Tibial artery (tissue), 4 donors: Measurements from ENCODE around the gene SH3GL3.

Source experiments
- DNase-seq, 2 donors: peaks; one replicate each; pipeline ENCODE4 v3.0.0-alpha.2; 2019
- H3K27ac ChIP-seq, 2 donors: fragments of 200-600 bp; sonication (generic) in 1 of 2; 1 replicate in 1 of 2; 2 replicates in 1 of 2; pipeline ENCODE4 v1.5.1; 2018 to 2019; ENCODE audit warnings: mild to moderate bottlenecking in 1 of 2
- H3K27me3 ChIP-seq, 2 donors: fragments of 200-600 bp; sonication (generic) in 1 of 2; one replicate each; pipeline versions ENCODE4 v1.5.1 to v1.6.0; 2016 to 2019
- H3K36me3 ChIP-seq, 3 donors: fragments of 200-600 bp; sonication (generic) in 2 of 3; one replicate each; pipeline ENCODE4 v1.5.1; 2016 to 2019; ENCODE audit warnings: mild to moderate bottlenecking in 2 of 3
- H3K4me1 ChIP-seq, 4 donors: fragments of 200-600 bp; sonication (generic) in 2 of 4; 1 replicate in 3 of 4; 2 replicates in 1 of 4; pipeline ENCODE4 v1.5.1; 2016 to 2019
- H3K4me3 ChIP-seq, 2 donors: fragments of 200-600 bp; sonication (generic) in 1 of 2; 1 replicate in 1 of 2; 2 replicates in 1 of 2; pipeline ENCODE4 v1.5.1; 2018 to 2019; ENCODE audit warnings: mild to moderate bottlenecking in 2 of 2
- H3K9me3 ChIP-seq, 3 donors: fragments of 200-600 bp; sonication (generic) in 1 of 3; one replicate each; pipeline ENCODE4 v1.5.1; 2016 to 2019
- CTCF ChIP-seq, 2 experiments: fragments of 200-600 bp in 1 of 2; fragments of 450-650 bp in 1 of 2; IDR thresholded peaks; one replicate each; pipeline ENCODE4 v1.5.1; 2017 to 2019; ENCODE audit warnings: antibody characterized with exemption in 2 of 2, mild to moderate bottlenecking in 1 of 2, moderate library complexity in 1 of 2
- intact Hi-C: fragments of 100-400 bp; cut with DNase I; formaldehyde crosslinking; loops from one replicate; pipeline ENCODE4 v1.15.0; 2023; ENCODE audit warnings: low total_unique reads

SH3GL3 gene

GRCh38 chr15:83559310-83559966 lies 112.3 kb downstream of the SH3GL3 start:
- H3K4me1 ChIP-seq: no peaks in the 10 kb centered on the region
- peak; percentile 73 to 75 for TF ChIP-seq CTCF (IDR thresholded peaks at IDR 0.05)
- H3K27me3 ChIP-seq: no peaks in the 10 kb centered on the region
- no peak overlapping the region for H3K27ac ChIP-seq
- no peaks in the 10 kb centered on the region for H3K36me3 ChIP-seq
- H3K9me3 ChIP-seq: no peaks in the 10 kb centered on the region
- DNase-seq: peak in 1 of 2 donors; percentile 41
- no peak overlapping the region for H3K4me3 ChIP-seq
- intact Hi-C loops: loop anchor here (2.0 kb wide), 1 partner anchor 115 kb away; no protein-coding TSS in a partner anchor

GRCh38 chr15:83561661-83562060 lies 114.5 kb downstream of the SH3GL3 start:
- DNase-seq: no peak
- H3K27ac ChIP-seq: no peak overlapping the region
- intact Hi-C loops: no loop called here

GRCh38 chr15:83565138-83565537 lies 118.0 kb downstream of the SH3GL3 start:
- intact Hi-C loops: loop anchor here (5.0 kb wide), 1 partner anchor 182 kb away; no protein-coding TSS in a partner anchor
- no peak overlapping the region for H3K27ac ChIP-seq
- no peak for TF ChIP-seq CTCF (IDR thresholded peaks at IDR 0.05)
- H3K27me3 ChIP-seq: no peaks in the 10 kb centered on the region
- no peaks in the 10 kb centered on the region for H3K9me3 ChIP-seq
- DNase-seq: no peak
- H3K36me3 ChIP-seq: no peaks in the 10 kb centered on the region
- H3K4me1 ChIP-seq: no peaks in the 10 kb centered on the region
- no peak overlapping the region for H3K4me3 ChIP-seq

More at GRCh38 chr15:83561661-83562060, 114.5 kb downstream of the SH3GL3 start:
- no peaks in the 10 kb centered on the region for H3K27me3 ChIP-seq
- no peak overlapping the region for H3K4me3 ChIP-seq
- no peaks in the 10 kb centered on the region for H3K4me1 ChIP-seq
- TF ChIP-seq CTCF (IDR thresholded peaks at IDR 0.05): no peak
- no peaks in the 10 kb centered on the region for H3K36me3 ChIP-seq
- no peaks in the 10 kb centered on the region for H3K9me3 ChIP-seq

- intact Hi-C loops: loop anchor here (5.0 kb wide), 1 partner anchor 182 kb away; no protein-coding TSS in a partner anchor
- Histone ChIP-seq H3K4me3 (no peak overlapping the region), H3K9me3 (no peaks in the 10 kb centered on the region), H3K36me3 (no peaks in the 10 kb centered on the region), H3K27me3 (no peaks in the 10 kb centered on the region), H3K4me1 (no peaks in the 10 kb centered on the region), H3K27ac (no peak overlapping the region)
- no peak for DNase-seq
- TF ChIP-seq CTCF (IDR thresholded peaks at IDR 0.05): peak; percentile 48 to 62
Measured at GRCh38 chr15:83565553-83566159, 118.5 kb downstream of the SH3GL3 start.

- Histone ChIP-seq H3K4me3 (no peak overlapping the region), H3K27me3 (no peaks in the 10 kb centered on the region), H3K27ac (no peak overlapping the region), H3K36me3 (no peaks in the 10 kb centered on the region), H3K9me3 (no peaks in the 10 kb centered on the region), H3K4me1 (no peaks in the 10 kb centered on the region)
- intact Hi-C loops: loop anchor here (5.0 kb wide), 1 partner anchor 180 kb away; no protein-coding TSS in a partner anchor
- no peak for DNase-seq
- no peak for TF ChIP-seq CTCF (IDR thresholded peaks at IDR 0.05)
Measured at GRCh38 chr15:83567318-83567717, 120.2 kb downstream of the SH3GL3 start.
